Measurements from ENCODE around the gene NHP2. TPM values are rescaled to one million over a fixed set of nuclear protein-coding genes. Genes with fewer than 3 reads are reported as not detected.

The NHP2 gene
- total RNA-seq, 1 donor from 2014 or later = 149 TPM

DNA sequence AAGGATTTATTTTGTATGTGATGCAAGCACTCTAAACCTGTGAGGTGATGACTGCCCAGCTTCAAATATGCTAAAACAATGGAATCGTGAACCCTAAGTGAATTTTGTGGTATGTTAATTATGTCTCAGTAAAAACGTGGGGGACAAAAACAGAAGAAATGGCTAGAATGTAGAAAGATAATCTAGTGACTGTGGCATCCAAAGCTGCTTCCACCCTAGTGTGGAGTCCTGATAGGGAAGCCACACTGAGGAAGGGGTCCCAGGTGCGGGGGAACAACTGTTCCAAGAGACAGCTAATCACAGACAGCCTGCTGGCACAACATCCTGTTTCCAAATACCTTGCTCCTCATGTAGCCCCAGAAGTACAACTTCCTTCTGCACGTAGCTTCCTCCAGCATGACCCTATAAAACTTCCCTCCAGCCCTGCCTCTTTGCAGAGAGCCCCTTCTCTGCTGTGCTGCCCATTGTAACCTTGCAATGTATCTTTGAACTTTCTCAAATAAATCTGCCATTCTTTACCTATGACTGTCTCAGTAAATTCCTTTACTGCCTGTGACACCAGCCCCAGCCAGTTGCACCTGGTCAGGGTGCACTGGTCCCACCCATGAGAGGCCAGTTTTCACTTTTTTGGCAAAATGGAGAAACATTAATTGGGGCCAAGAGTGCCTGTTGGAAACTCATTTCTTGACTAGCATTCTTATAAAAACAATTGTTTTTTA is 28.6 kb upstream of the NHP2 start:
- H4K20me1 ChIP-seq (ENCODE audit: insufficient read depth, low read length) = no peaks in the 10 kb centered on the region
- H3K4me3 Mint-ChIP-seq (ENCODE audit: unreplicated experiment) = no peak overlapping the region
- no peaks in the 10 kb centered on the region for H3K27me3 Mint-ChIP-seq (ENCODE audit: low read depth, unreplicated experiment)
- no peak for DNase-seq (ENCODE audit: low read depth)
- H3K27ac Mint-ChIP-seq (ENCODE audit: unreplicated experiment) = peak overlapping the region; percentile 47
- no peak for FAIRE-seq
- H3K27ac ChIP-seq (ENCODE audit: low read depth, low read length) = no peak overlapping the region
- no peaks in the 10 kb centered on the region for H3K36me3 Mint-ChIP-seq (ENCODE audit: low read depth, unreplicated experiment)
- H3K9me3 Mint-ChIP-seq (ENCODE audit: unreplicated experiment) = peaks cover 2% of the 10 kb centered on the region
- no peaks in the 10 kb centered on the region for H3K9me3 ChIP-seq (ENCODE audit: insufficient read depth, low read depth, low read length)
- H3K79me2 ChIP-seq (ENCODE audit: insufficient read depth, low read length) = no peaks in the 10 kb centered on the region
- peaks cover 2% of the 10 kb centered on the region for H3K27me3 ChIP-seq (ENCODE audit: insufficient read depth, low read length)
- H3K36me3 ChIP-seq (ENCODE audit: insufficient read depth, low read length) = no peaks in the 10 kb centered on the region
- H3K4me1 ChIP-seq (ENCODE audit: insufficient read depth, low read length) = no peaks in the 10 kb centered on the region
- H3K4me2 ChIP-seq (ENCODE audit: low read length) = no peak overlapping the region
- TF ChIP-seq, protein P1, sequence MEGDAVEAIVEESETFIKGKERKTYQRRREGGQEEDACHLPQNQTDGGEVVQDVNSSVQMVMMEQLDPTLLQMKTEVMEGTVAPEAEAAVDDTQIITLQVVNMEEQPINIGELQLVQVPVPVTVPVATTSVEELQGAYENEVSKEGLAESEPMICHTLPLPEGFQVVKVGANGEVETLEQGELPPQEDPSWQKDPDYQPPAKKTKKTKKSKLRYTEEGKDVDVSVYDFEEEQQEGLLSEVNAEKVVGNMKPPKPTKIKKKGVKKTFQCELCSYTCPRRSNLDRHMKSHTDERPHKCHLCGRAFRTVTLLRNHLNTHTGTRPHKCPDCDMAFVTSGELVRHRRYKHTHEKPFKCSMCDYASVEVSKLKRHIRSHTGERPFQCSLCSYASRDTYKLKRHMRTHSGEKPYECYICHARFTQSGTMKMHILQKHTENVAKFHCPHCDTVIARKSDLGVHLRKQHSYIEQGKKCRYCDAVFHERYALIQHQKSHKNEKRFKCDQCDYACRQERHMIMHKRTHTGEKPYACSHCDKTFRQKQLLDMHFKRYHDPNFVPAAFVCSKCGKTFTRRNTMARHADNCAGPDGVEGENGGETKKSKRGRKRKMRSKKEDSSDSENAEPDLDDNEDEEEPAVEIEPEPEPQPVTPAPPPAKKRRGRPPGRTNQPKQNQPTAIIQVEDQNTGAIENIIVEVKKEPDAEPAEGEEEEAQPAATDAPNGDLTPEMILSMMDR (IDR thresholded peaks at IDR 0.05; ENCODE audit: insufficient read depth, low read depth, low read length) = no peak
- TF ChIP-seq EZH2 (IDR thresholded peaks at IDR 0.05; ENCODE audit: insufficient read depth, low read length) = no peak
- no peak overlapping the region for H3K9ac ChIP-seq (ENCODE audit: low read length)
- H2AFZ ChIP-seq (ENCODE audit: low read depth, low read length) = no peak overlapping the region
- H3K4me1 Mint-ChIP-seq (ENCODE audit: low read depth, unreplicated experiment) = peaks cover 3% of the 10 kb centered on the region
- no peak overlapping the region for H3K4me3 ChIP-seq (ENCODE audit: insufficient read depth, low read depth, low read length)

DNA sequence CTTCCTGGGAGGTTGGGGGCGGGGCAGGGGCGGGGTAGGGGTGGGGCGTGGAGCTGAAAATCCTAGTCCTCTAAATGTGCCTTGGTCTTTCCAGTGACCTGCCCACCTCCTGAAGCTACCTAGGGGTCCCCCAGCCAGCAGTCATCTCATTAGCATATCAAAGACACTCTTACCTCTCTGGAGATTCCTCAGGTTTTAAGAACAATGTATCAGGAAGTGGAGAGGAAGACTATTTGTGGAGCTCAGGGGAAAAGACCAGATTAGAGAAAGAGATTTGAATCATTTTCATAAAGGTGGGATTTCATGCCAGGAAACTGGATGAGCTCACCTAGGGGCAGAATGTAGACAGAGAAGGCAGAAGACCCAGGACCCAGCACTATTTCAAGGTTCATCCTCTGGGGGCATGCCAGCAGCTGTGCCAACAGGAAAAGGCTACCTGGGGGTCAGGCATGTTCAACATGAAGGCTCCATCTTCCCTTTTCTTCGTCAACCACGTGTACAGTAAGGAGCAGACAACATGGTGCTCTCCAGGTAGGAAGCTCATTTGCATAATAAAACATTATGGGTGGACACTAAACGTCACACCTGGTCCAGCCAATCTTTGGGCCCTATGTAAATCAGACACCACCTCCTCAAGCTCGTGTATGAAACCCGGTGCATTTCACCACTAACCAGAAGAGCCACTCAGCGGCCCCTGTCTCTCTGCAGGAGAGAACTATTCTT is 26.6 kb upstream of the NHP2 start:
- DNase-seq (ENCODE audit: low read depth) = no peak
- Mint-ChIP-seq H3K36me3 (ENCODE audit: low read depth, unreplicated experiment) (no peaks in the 10 kb centered on the region), H3K4me1 (ENCODE audit: low read depth, unreplicated experiment) (peaks cover 3% of the 10 kb centered on the region), H3K9me3 (ENCODE audit: unreplicated experiment) (peaks cover 2% of the 10 kb centered on the region), H3K27ac (ENCODE audit: unreplicated experiment) (no peak overlapping the region), H3K4me3 (ENCODE audit: unreplicated experiment) (no peak overlapping the region), H3K27me3 (ENCODE audit: low read depth, unreplicated experiment) (no peaks in the 10 kb centered on the region)
- H3K27me3 ChIP-seq (ENCODE audit: insufficient read depth, low read length) = peaks cover 2% of the 10 kb centered on the region
- H3K36me3 ChIP-seq (ENCODE audit: insufficient read depth, low read length) = no peaks in the 10 kb centered on the region
- no peak overlapping the region for H3K4me3 ChIP-seq (ENCODE audit: insufficient read depth, low read depth, low read length)
- no peak for TF ChIP-seq EZH2 (IDR thresholded peaks at IDR 0.05; ENCODE audit: insufficient read depth, low read length)
- TF ChIP-seq, protein P1 (IDR thresholded peaks at IDR 0.05; ENCODE audit: insufficient read depth, low read depth, low read length) = no peak
- no peaks in the 10 kb centered on the region for H3K79me2 ChIP-seq (ENCODE audit: insufficient read depth, low read length)
- H4K20me1 ChIP-seq (ENCODE audit: insufficient read depth, low read length) = no peaks in the 10 kb centered on the region
- H3K4me1 ChIP-seq (ENCODE audit: insufficient read depth, low read length) = no peaks in the 10 kb centered on the region
- FAIRE-seq = no peak
- no peak overlapping the region for H3K4me2 ChIP-seq (ENCODE audit: low read length)
- H3K9ac ChIP-seq (ENCODE audit: low read length) = no peak overlapping the region
- H3K9me3 ChIP-seq (ENCODE audit: insufficient read depth, low read depth, low read length) = no peaks in the 10 kb centered on the region
- no peak overlapping the region for H2AFZ ChIP-seq (ENCODE audit: low read depth, low read length)
- no peak overlapping the region for H3K27ac ChIP-seq (ENCODE audit: low read depth, low read length)

DNA sequence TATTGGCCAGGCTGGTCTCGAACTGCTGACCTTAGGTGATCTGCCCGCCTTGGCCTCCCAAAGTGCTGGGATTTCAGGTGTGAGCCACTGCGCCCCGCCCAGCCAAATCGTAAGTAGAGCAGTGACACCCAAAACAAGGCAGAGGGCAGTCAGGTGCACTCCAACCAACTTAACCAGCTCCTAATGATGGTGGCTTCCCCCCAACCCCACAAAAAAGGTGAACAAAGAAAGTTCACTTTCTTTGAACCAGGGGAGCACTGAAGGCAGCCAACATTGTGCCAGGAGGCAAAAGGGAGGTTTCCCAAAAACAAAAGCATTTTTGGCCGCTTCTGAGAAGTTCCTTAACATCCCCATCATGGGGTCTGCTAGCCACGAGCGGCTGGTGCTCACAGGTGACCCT is 23.9 kb upstream of the NHP2 start:
- Histone ChIP-seq H2AFZ (ENCODE audit: low read depth, low read length) (no peak overlapping the region), H3K9me3 (ENCODE audit: insufficient read depth, low read depth, low read length) (no peaks in the 10 kb centered on the region), H3K27me3 (ENCODE audit: insufficient read depth, low read length) (peaks cover 2% of the 10 kb centered on the region), H3K4me1 (ENCODE audit: insufficient read depth, low read length) (no peaks in the 10 kb centered on the region), H3K4me2 (ENCODE audit: low read length) (no peak overlapping the region), H3K79me2 (ENCODE audit: insufficient read depth, low read length) (no peaks in the 10 kb centered on the region), H3K27ac (ENCODE audit: low read depth, low read length) (no peak overlapping the region), H3K36me3 (ENCODE audit: insufficient read depth, low read length) (no peaks in the 10 kb centered on the region), H3K4me3 (ENCODE audit: insufficient read depth, low read depth, low read length) (no peak overlapping the region), H4K20me1 (ENCODE audit: insufficient read depth, low read length) (no peaks in the 10 kb centered on the region), H3K9ac (ENCODE audit: low read length) (no peak overlapping the region)
- no peak for TF ChIP-seq EZH2 (IDR thresholded peaks at IDR 0.05; ENCODE audit: insufficient read depth, low read length)
- DNase-seq (ENCODE audit: low read depth) = no peak
- no peaks in the 10 kb centered on the region for H3K36me3 Mint-ChIP-seq (ENCODE audit: low read depth, unreplicated experiment)
- no peak overlapping the region for H3K4me3 Mint-ChIP-seq (ENCODE audit: unreplicated experiment)
- H3K9me3 Mint-ChIP-seq (ENCODE audit: unreplicated experiment) = peaks cover 2% of the 10 kb centered on the region
- H3K27me3 Mint-ChIP-seq (ENCODE audit: low read depth, unreplicated experiment) = no peaks in the 10 kb centered on the region
- H3K27ac Mint-ChIP-seq (ENCODE audit: unreplicated experiment) = no peak overlapping the region
- H3K4me1 Mint-ChIP-seq (ENCODE audit: low read depth, unreplicated experiment) = peaks cover 3% of the 10 kb centered on the region
- FAIRE-seq = no peak
